AG10803 (cell line): Measurements from ENCODE around the gene CTRB1.

Experiments used
- DNase-seq: peaks from one replicate; pipeline ENCODE4 v3.0.0; 2010; ENCODE audit warnings: low read depth
- H3K4me3 ChIP-seq: 2 replicates; pipeline ENCODE4 v1.5.1; 2011; ENCODE audit warnings: mild to moderate bottlenecking, low read length, control low read depth
- TF ChIP-seq, protein P1 (sequence below): conservative IDR thresholded peaks from 2 replicates; pipeline ENCODE4 v1.5.1; 2011; ENCODE audit warnings: mild to moderate bottlenecking, low read length, control low read depth, inconsistent platforms

CTRB1 gene

DNA sequence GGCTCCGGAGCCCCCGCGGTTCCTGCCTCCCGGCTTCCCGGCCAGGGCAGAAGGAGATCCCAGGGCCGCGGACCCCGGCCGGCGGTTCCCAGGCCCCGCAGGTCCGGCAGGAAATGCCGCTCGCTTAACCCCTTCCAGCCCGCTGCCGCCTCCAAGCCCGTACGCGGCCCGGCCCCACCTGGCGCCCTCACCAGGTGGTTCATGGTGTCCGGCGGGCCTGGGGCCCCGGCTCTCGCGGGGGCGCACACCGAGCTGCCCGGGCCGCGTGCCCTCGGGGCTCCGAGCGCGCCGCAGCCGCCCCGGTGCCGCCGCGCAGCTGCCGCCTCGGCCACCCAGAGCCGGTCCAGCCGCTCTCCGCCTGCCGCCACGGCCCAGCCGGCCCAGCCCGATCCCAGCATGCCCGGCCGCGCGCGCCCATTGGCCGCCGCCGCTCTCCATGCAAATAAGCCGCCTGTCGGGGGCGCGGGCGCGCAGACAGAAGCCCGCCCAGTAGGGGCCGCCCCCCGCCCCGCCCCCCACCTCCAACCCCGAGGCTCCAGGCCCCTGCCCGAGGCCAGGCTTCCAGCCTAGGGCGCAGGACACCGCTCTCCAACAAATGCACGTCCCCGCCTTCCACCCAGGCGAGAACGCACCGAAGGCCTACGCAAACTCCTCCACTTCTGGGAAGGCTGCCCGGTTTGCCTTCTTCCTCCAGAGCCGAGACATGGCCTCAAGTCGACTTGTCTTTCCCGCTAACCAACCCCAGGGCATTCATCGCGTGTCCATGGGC is 32.7 kb downstream of the CTRB1 start, which contains the start of gene BCAR1:
Gene BCAR1 (minus strand): TSS at position 345 of the 769 bp plus-strand sequence. CDS start 142 bp downstream, at position 203.
- H3K4me3 ChIP-seq = peak within 1 kb of the TSS; percentile 87
- peak; percentile 92 for DNase-seq
- TF ChIP-seq, protein P1, sequence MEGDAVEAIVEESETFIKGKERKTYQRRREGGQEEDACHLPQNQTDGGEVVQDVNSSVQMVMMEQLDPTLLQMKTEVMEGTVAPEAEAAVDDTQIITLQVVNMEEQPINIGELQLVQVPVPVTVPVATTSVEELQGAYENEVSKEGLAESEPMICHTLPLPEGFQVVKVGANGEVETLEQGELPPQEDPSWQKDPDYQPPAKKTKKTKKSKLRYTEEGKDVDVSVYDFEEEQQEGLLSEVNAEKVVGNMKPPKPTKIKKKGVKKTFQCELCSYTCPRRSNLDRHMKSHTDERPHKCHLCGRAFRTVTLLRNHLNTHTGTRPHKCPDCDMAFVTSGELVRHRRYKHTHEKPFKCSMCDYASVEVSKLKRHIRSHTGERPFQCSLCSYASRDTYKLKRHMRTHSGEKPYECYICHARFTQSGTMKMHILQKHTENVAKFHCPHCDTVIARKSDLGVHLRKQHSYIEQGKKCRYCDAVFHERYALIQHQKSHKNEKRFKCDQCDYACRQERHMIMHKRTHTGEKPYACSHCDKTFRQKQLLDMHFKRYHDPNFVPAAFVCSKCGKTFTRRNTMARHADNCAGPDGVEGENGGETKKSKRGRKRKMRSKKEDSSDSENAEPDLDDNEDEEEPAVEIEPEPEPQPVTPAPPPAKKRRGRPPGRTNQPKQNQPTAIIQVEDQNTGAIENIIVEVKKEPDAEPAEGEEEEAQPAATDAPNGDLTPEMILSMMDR = no peak

DNA sequence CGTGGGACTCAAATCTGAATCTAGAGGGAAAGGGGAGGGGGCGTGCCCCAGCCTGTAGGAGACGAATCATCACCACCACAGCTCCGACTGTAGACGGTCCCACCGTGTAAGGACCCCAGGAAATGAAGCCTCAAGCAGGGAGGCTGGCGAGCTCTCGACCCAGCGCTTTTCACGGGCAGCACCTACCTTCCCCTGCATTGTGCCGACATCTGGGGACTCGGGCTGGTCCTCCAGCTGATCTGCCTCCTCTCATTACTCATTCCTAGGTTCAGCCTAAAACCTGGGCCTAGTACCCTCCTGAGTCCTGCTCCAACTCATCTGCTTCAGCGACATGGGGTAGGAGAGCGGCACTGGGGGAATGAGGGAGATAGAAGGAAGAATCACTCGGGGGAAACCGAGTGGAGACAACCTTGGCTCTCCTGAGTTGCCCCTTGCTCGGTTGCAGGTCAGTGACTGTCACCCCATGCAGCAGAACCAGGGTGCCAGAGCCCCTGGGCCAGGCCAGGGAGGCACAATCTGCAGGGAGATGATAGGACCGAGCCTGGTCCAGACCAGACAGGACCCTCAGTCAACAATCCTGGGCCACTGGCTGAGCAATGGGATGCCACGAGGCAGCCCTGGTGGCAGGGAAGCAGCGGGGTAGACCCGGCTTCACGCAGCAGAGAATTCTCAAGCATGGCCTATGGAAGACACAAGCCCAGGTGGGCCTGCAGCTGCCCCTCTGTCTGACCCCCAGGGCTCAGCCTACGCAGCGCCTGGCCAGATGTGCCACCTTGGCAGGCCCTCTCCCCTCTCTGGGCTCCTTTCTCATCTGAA is 33.5 kb downstream of the CTRB1 start:
- TF ChIP-seq, protein P1 = no peak
- H3K4me3 ChIP-seq = peak overlapping the region; percentile 46
- no peak for DNase-seq

DNA sequence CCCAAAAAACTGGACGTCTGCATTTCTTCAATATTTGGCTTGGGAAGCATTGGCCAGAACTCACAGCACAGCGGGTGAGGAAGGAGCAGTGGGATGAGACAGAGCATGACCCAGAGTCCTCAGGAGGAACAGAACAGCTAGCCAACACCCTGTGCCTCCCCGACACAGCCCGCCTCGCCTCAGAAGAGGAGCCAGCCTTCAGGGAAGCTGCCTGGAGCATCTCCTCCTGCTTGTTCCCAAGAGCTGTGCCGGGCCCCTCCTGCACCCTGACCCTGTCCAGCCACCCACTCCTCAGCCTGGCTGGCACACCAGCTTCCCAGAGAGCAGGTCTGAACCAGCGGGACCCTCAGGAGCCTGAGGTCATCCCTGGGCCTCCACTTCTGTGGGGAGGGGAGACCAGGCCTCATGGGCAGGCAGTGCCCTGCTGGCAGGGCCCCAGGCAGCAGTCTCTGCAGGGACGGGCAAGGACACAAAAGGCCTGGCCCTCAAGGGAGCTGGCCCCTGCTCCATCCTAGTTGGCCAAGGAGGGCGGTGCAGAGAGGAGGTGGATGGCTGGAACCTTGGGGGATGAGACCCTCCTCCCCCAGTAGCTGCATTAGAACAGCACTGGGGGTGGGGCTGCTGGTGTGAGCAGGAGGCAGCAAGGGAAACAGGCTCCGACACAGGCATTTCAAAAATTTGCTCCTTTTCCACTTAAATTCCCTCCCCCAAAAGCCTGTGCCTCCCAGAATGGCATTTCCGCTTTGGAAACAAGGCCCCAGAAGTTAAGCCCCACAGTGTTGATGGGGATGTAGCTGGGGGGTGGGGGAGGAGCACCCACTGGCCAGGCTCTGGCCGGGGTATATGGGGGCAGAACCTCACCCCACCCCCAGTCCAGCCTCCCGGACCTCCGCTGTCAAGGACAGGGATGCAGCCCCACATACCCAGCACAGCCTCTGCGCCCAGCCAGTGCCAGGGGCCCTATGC is 34.4 kb downstream of the CTRB1 start:
- peak overlapping the region; percentile 50 for H3K4me3 ChIP-seq
- TF ChIP-seq, protein P1 = no peak
- peak; percentile 91 for DNase-seq

GRCh38 chr16:75254359-75254837 is 35.6 kb downstream of the CTRB1 start:
- TF ChIP-seq, protein P1 = no peak
- DNase-seq = peak; percentile 98
- H3K4me3 ChIP-seq = no peak overlapping the region; the same call in 1 of the 2 replicates

GRCh38 chr16:75256059-75256571 is 37.3 kb downstream of the CTRB1 start:
- no peak for DNase-seq
- H3K4me3 ChIP-seq = no peak overlapping the region
- TF ChIP-seq, protein P1 = no peak; the same call in 1 of the 2 replicates

- TF ChIP-seq, protein P1 = no peak
- peak overlapping the region; percentile 26 for H3K4me3 ChIP-seq
- DNase-seq = peak; percentile 64
Observed at GRCh38 chr16:75256696-75257343, 38.0 kb downstream of the CTRB1 start.
